ENCODE data around the gene KRT4.

DNA sequence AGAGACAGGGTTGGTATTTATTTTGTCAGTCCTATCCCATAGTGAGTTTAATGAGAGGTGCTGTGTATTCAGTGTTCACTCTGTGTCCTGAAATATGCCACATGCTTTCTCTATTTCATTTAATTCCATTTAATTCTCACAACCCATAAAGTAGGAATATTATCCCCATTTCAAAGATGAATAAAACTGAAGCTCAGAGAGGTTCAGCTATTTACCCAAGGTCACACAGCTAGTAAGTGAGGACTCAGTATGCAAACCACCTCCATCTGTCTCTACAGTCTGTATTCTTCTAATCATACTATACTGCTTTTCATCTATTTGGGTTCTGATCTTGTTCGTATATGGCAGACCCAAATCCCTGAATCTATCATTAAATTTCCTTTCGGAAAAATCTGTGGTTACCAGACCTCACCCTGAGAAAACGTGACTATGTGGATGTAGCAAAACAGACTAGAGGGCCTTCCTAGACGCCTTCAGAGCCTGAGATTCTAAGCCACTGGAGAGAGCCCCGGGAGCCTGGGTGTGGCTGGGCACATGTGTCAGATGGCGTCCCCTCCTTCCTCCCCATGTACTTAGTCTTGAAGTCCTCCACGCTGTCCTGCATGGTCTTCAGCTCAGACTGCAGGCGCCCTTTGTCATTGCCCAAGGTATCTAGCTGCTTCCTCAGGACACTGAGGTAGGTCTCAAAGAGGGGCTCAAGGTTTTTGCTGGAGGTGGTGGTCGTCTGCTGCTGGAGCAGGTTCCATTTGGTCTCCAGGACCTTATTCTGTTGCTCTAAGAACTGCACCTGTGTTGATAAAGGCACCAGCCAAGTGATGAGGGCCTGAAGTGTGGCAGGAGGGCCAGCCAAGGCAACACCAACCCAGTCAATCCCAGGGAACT lies 2.5 kb downstream of the KRT4 start:
- TF ChIP-seq POLR2AphosphoS5 (IDR thresholded peaks at IDR 0.05; ENCODE audit: low read depth, low read length) (no peak), POLR2A (IDR thresholded peaks at IDR 0.05; ENCODE audit: low read depth, low read length) (no peak), TAF1 (IDR thresholded peaks at IDR 0.05; ENCODE audit: borderline replicate concordance, low read depth, low read length) (no peak)

Measured in GM12892 (cell line).